Measurements from ENCODE around the gene SLC15A4.

Gene SLC15A4

DNA sequence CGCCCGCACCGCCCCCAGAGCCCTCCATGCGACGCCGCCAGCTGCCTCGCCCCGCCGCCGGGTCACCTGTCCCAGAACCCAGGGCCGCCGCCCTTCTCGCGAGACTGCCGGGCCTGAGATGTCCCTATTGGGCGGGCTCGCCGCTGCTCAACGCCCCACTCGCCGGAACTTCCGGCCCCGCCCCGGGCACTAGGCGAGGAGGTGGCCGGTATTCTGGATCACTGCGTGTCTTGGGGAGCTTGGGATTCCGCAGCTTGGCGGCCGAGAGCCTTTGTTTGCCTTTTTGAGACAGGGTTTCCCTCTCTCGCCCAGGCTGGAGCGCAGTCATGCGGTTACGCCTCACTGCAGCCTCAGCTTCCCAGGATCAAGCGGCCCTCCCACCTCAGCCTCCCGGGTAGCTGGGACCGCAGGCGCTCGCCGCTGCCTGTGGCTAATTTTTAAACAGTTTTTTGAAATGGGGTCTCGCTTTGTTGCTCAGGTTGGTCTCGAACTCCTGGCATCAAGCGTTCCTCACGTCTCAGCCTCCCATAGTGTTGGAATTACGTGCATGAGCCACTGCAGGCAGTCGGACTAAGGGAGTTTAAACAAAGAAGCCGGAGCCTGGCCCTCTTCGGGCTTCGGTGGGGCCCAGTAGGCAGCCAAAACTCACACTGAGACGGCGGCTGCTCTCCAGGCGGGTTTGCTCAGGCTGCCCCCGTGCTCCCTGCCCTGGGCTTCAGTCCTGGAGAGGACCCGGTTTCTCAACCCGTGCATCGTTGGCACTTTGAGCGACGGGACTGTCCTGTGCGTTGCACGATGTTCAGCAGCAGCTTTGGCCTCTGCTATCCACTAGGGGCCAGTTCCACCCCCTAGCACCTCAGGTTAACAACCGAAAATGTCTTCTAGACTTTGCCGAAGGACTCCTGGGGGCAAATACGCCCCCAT lies at the start of gene SLC15A4:
Gene SLC15A4, minus strand, starts transcription at position 43 of the 924 bp plus-strand sequence. Its CDS starts 15 bp downstream, at position 28.
- peak; percentile 99 for ATAC-seq
- 0 out of 2 replicates have a peak, but pooled peaks have one; percentile 13 for TF ChIP-seq ZFP3 (CRISPR knock-in tag; IDR thresholded peaks at IDR 0.05)
- TF ChIP-seq, protein P1, sequence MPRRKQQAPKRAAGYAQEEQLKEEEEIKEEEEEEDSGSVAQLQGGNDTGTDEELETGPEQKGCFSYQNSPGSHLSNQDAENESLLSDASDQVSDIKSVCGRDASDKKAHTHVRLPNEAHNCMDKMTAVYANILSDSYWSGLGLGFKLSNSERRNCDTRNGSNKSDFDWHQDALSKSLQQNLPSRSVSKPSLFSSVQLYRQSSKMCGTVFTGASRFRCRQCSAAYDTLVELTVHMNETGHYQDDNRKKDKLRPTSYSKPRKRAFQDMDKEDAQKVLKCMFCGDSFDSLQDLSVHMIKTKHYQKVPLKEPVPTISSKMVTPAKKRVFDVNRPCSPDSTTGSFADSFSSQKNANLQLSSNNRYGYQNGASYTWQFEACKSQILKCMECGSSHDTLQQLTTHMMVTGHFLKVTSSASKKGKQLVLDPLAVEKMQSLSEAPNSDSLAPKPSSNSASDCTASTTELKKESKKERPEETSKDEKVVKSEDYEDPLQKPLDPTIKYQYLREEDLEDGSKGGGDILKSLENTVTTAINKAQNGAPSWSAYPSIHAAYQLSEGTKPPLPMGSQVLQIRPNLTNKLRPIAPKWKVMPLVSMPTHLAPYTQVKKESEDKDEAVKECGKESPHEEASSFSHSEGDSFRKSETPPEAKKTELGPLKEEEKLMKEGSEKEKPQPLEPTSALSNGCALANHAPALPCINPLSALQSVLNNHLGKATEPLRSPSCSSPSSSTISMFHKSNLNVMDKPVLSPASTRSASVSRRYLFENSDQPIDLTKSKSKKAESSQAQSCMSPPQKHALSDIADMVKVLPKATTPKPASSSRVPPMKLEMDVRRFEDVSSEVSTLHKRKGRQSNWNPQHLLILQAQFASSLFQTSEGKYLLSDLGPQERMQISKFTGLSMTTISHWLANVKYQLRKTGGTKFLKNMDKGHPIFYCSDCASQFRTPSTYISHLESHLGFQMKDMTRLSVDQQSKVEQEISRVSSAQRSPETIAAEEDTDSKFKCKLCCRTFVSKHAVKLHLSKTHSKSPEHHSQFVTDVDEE (CRISPR knock-in tag; IDR thresholded peaks at IDR 0.05): no peak

GRCh38 chr12:128872303-128872702 lies 48.5 kb upstream of the SLC15A4 start:
- no peak for TF ChIP-seq BACH2 (CRISPR knock-in tag; IDR thresholded peaks at IDR 0.05; ENCODE audit: borderline replicate concordance)
- TF ChIP-seq OSR1 (CRISPR knock-in tag; IDR thresholded peaks at IDR 0.05): no peak
- no peak for TF ChIP-seq ZNF70 (CRISPR knock-in tag; IDR thresholded peaks at IDR 0.05)
- ATAC-seq: no peak

DNA sequence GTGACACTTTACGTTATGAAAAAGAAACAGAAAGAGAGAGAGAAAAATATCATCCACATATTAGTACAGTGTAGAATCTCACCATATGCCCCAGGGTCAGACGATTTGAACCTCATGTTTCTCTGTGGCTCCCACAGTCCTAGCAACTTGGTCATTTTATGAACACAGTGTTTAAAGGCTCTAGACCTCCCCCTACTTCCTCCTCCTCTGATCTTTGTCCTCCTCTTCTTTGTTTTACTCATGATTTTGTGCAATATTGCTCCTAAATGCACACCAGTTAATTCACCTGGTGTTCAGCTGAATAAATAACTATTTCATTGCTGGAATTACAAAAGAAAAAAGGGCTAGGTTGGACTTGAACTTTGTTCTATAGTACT lies 47.7 kb upstream of the SLC15A4 start:
- no peak for TF ChIP-seq CSDC2 (CRISPR knock-in tag; IDR thresholded peaks at IDR 0.05)
- no peak for TF ChIP-seq ZNF565 (CRISPR knock-in tag; conservative IDR thresholded peaks at IDR 0.05; ENCODE audit: low read depth)
- no peak for TF ChIP-seq OSR1 (CRISPR knock-in tag; IDR thresholded peaks at IDR 0.05)
- no peak for TF ChIP-seq PATZ1 (CRISPR knock-in tag; IDR thresholded peaks at IDR 0.05; ENCODE audit: borderline replicate concordance)
- no peak for TF ChIP-seq POU6F1 (CRISPR knock-in tag; IDR thresholded peaks at IDR 0.05; ENCODE audit: borderline replicate concordance, low read depth)
- TF ChIP-seq GLIS3 (CRISPR knock-in tag; IDR thresholded peaks at IDR 0.05): no peak
- no peak for TF ChIP-seq TOX (CRISPR knock-in tag; IDR thresholded peaks at IDR 0.05; ENCODE audit: borderline replicate concordance)
- no peak for TF ChIP-seq BACH2 (CRISPR knock-in tag; IDR thresholded peaks at IDR 0.05; ENCODE audit: borderline replicate concordance)
- no peak for TF ChIP-seq ISL1 (CRISPR knock-in tag; IDR thresholded peaks at IDR 0.05)
- no peak for TF ChIP-seq ARNTL (CRISPR knock-in tag; IDR thresholded peaks at IDR 0.05; ENCODE audit: borderline replicate concordance, low read depth)
- ATAC-seq: no peak

- no peak for ATAC-seq
- TF ChIP-seq PPARA (CRISPR knock-in tag; IDR thresholded peaks at IDR 0.05; ENCODE audit: borderline replicate concordance) (no peak), ISL1 (CRISPR knock-in tag; IDR thresholded peaks at IDR 0.05) (no peak), GLIS3 (CRISPR knock-in tag; IDR thresholded peaks at IDR 0.05) (no peak), ZNF565 (CRISPR knock-in tag; conservative IDR thresholded peaks at IDR 0.05; ENCODE audit: low read depth) (no peak), ZNF8 (CRISPR knock-in tag; IDR thresholded peaks at IDR 0.05) (no peak), ZFP3 (CRISPR knock-in tag; IDR thresholded peaks at IDR 0.05) (no peak), ARNTL (CRISPR knock-in tag; IDR thresholded peaks at IDR 0.05; ENCODE audit: borderline replicate concordance, low read depth) (no peak), CSDC2 (CRISPR knock-in tag; IDR thresholded peaks at IDR 0.05) (no peak), SNAI2 (CRISPR knock-in tag; IDR thresholded peaks at IDR 0.05) (no peak), PATZ1 (CRISPR knock-in tag; IDR thresholded peaks at IDR 0.05; ENCODE audit: borderline replicate concordance) (no peak), ZFP30 (CRISPR knock-in tag; IDR thresholded peaks at IDR 0.05) (no peak), BACH2 (CRISPR knock-in tag; IDR thresholded peaks at IDR 0.05; ENCODE audit: borderline replicate concordance) (no peak), ZC3H10 (CRISPR knock-in tag; IDR thresholded peaks at IDR 0.05) (no peak), CREB5 (CRISPR knock-in tag; IDR thresholded peaks at IDR 0.05; ENCODE audit: low read depth) (no peak), TCF4 (CRISPR knock-in tag; IDR thresholded peaks at IDR 0.05; ENCODE audit: borderline replicate concordance) (no peak)
- TF ChIP-seq, protein P1 (CRISPR knock-in tag; IDR thresholded peaks at IDR 0.05): no peak
These were observed 43.7 kb upstream of the SLC15A4 start for GRCh38 chr12:128867466-128867865.

All from SK-N-SH treated with all-trans-retinoic acid at 6 μM for 48 hours (cell line).